Regular cardiac myocyte (primary cell): ENCODE measurements around the gene FTMT. TPM values are rescaled to one million over a fixed set of nuclear protein-coding genes. Genes with fewer than 3 reads are reported as not detected.

Experiments
- total RNA-seq: library from RNA; depleted of rRNA; stranded (reverse); fragments of >200 nt; gene quantifications from 2 replicates; pipeline ENCODE4 v1.2.3, GENCODE V29; 2014

FTMT gene
- total RNA-seq: not detected in 2 replicates

GRCh38 chr5:121851643-121852574, at the start of gene FTMT:
Gene FTMT, plus strand, starts transcription at chr5:121851882. Its CDS starts 82 bp downstream, at chr5:121851964.

Other genes with a start within 250 kb of the FTMT start
- gene SRFBP1, start 110.1 kb downstream of the FTMT start, total RNA-seq: 20.0 and 23.0 TPM in 2 replicates
- 179 and 324 TPM in 2 replicates for gene LOX, start 226.4 kb downstream of the FTMT start, total RNA-seq